PC-9 (cell line): ENCODE data around the gene CCDC39. TPM values are rescaled to one million over a fixed set of nuclear protein-coding genes. Genes with fewer than 3 reads are reported as not detected.

Source experiments
- BruUV-seq: library from RNA; stranded (reverse); fragments of 400-500 nt; replicated peaks from 2 replicates; lab custom pipeline; 2021; lab: Mats Ljungman, UMichigan
- CTCF ChIA-PET: fragments of 300-600 bp; sonication (Branson Sonifier 250); formaldehyde crosslinking; loops from one replicate; lab custom pipeline; 2022; ENCODE audit warnings: antibody characterized with exemption; lab: Charles Lee
- POLR2A ChIA-PET: fragments of 300-600 bp; sonication (Branson Sonifier 250); formaldehyde crosslinking; loops from one replicate; lab custom pipeline; 2022; ENCODE audit warnings: antibody characterized with exemption; ENCODE audit not compliant: unreplicated experiment; lab: Charles Lee
- DNase-seq, 2 experiments: peaks; one replicate each; pipeline versions ENCODE4 v3.0.0 to v3.0.0-alpha.2; 2015 to 2022; ENCODE audit warnings: mixed read lengths in 1 of 2
- H2AFZ ChIP-seq: fragments of 200-600 bp; sonication (generic); 2 replicates; pipeline ENCODE4 v1.8.1; 2017; ENCODE audit warnings: antibody characterized with exemption
- H3F3A ChIP-seq: fragments of 200-600 bp; sonication (generic); 2 replicates; pipeline ENCODE4 v1.8.1; 2017; ENCODE audit warnings: antibody characterized with exemption, mild to moderate bottlenecking, low read depth; ENCODE audit not compliant: insufficient read depth
- H3K27ac ChIP-seq: fragments of 200-600 bp; sonication (generic); 2 replicates; pipeline ENCODE4 v1.6.1; 2016; ENCODE audit warnings: mixed run types
- H3K27me3 ChIP-seq: fragments of 200-600 bp; sonication (generic); 2 replicates; pipeline ENCODE4 v1.6.1; 2016; ENCODE audit warnings: low read depth, mixed run types; ENCODE audit not compliant: insufficient read depth
- H3K36me3 ChIP-seq: fragments of 200-600 bp; sonication (generic); 2 replicates; pipeline ENCODE4 v1.6.1; 2016; ENCODE audit warnings: low read depth, mixed run types
- H3K4me1 ChIP-seq: fragments of 200-600 bp; sonication (generic); replicated peaks from 2 replicates; pipeline ENCODE4 v1.6.1; 2016; ENCODE audit warnings: mixed run types; ENCODE audit not compliant: insufficient read depth
- H3K4me2 ChIP-seq: fragments of 200-600 bp; sonication (generic); 2 replicates; pipeline ENCODE4 v1.6.1; 2017; ENCODE audit warnings: mixed run types
- H3K4me3 ChIP-seq: fragments of 200-600 bp; sonication (generic); 2 replicates; pipeline ENCODE4 v1.6.1; 2016; ENCODE audit warnings: mixed run types
- H3K79me2 ChIP-seq: fragments of 200-600 bp; sonication (generic); 2 replicates; pipeline ENCODE4 v1.6.1; 2017; ENCODE audit warnings: low read depth, mixed run types
- H3K9me2 ChIP-seq: fragments of 200-600 bp; sonication (generic); 2 replicates; pipeline ENCODE4 v1.8.1; 2017; ENCODE audit warnings: mild to moderate bottlenecking; ENCODE audit not compliant: insufficient read depth
- H3K9me3 ChIP-seq: fragments of 200-600 bp; sonication (generic); 2 replicates; pipeline ENCODE4 v1.8.1; 2016; ENCODE audit warnings: low read depth; ENCODE audit not compliant: insufficient read depth
- H4K20me1 ChIP-seq: fragments of 200-600 bp; sonication (generic); 2 replicates; pipeline ENCODE4 v1.8.1; 2017; ENCODE audit not compliant: insufficient read depth
- CTCF ChIP-seq: fragments of 200-600 bp; sonication (generic); conservative IDR thresholded peaks from 2 replicates; pipeline ENCODE4 v1.6.1; 2017; ENCODE audit warnings: mixed run types, antibody characterized with exemption, mild to moderate bottlenecking, moderate library complexity
- EZH2 ChIP-seq: fragments of 200-600 bp; sonication (generic); IDR thresholded peaks from 2 replicates; pipeline ENCODE4 v1.8.0; 2017; ENCODE audit warnings: antibody characterized with exemption, low read depth
- intact Hi-C: fragments of 100-400 bp; cut with micrococcal nuclease; formaldehyde crosslinking; loops from one replicate; pipeline ENCODE4 v1.10.0; 2022; ENCODE audit not compliant: unreplicated experiment
- total RNA-seq: library from RNA; stranded (reverse); gene quantifications from 2 replicates; pipeline ENCODE4 v1.2.3, GENCODE V29; 2021

The CCDC39 gene
- total RNA-seq, 1 experiment from 2014 or later: 0.26 TPM

DNA sequence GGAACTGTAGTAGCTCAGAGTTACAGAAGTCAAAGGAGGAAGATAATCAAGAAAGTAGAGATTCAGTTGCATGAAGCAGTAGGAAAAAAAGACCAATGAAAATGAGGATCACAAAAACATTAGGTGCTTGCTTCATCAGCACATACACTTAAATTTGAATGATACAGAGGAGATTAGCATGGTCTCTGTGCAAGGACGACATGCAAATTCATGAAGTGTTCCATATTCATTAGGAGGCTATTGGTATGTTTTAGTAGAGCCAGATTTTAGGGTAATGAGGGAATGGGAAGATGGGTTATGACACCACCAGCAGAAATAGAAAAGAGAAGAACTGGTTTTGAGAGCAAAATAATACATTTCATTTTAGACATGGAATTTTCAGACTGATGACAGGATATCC lies 98.4 kb downstream of the CCDC39 start:
- Histone ChIP-seq H3K9me2 (no peaks in the 10 kb centered on the region), H3K9me3 (no peaks in the 10 kb centered on the region), H4K20me1 (no peaks in the 10 kb centered on the region), H3K27me3 (no peaks in the 10 kb centered on the region), H3K4me2 (no peak overlapping the region), H3F3A (no peaks in the 10 kb centered on the region), H2AFZ (no peak overlapping the region), H3K4me1 (no peaks in the 10 kb centered on the region), H3K4me3 (no peak overlapping the region), H3K27ac (no peak overlapping the region), H3K79me2 (no peaks in the 10 kb centered on the region), H3K36me3 (no peaks in the 10 kb centered on the region)
- BruUV-seq: no TSS peak
- ChIA-PET CTCF (no interaction called here), POLR2A (no interaction called here)
- DNase-seq: no peak
- TF ChIP-seq EZH2: no peak
- intact Hi-C loops: no loop called here

- no peak for DNase-seq
- no peaks in the 10 kb centered on the region for H3K27me3 ChIP-seq
- intact Hi-C loops: no loop called here
- H3K9me2 ChIP-seq: no peaks in the 10 kb centered on the region
- no TSS peak for BruUV-seq
- H3K9me3 ChIP-seq: no peaks in the 10 kb centered on the region
- H3K4me1 ChIP-seq: no peaks in the 10 kb centered on the region
- H3K36me3 ChIP-seq: no peaks in the 10 kb centered on the region
- H3K4me2 ChIP-seq: no peak overlapping the region
- no peaks in the 10 kb centered on the region for H3K79me2 ChIP-seq
- TF ChIP-seq EZH2: no peak
- no peak for TF ChIP-seq CTCF
- H3K27ac ChIP-seq: no peak overlapping the region
- H2AFZ ChIP-seq: no peak overlapping the region
- POLR2A ChIA-PET: no interaction called here
- no peaks in the 10 kb centered on the region for H3F3A ChIP-seq
- no peak overlapping the region for H3K4me3 ChIP-seq
- CTCF ChIA-PET: no interaction called here
- no peaks in the 10 kb centered on the region for H4K20me1 ChIP-seq
Observed at GRCh38 chr3:180575571-180575970, 103.7 kb downstream of the CCDC39 start.

- intact Hi-C loops: no loop called here
- H3K9me2 ChIP-seq: no peaks in the 10 kb centered on the region
- no peaks in the 10 kb centered on the region for H3K27me3 ChIP-seq
- H3K4me1 ChIP-seq: no peaks in the 10 kb centered on the region
- no peak overlapping the region for H3K4me3 ChIP-seq
- DNase-seq: no peak
- CTCF ChIA-PET: no interaction called here
- POLR2A ChIA-PET: interaction anchor here (0.7 kb wide), 1 partner anchor 465 kb away, joined by 4 read pairs; no protein-coding TSS in a partner anchor
- TF ChIP-seq CTCF: no peak
- no peak for TF ChIP-seq EZH2
- H3K27ac ChIP-seq: no peak overlapping the region
- no peaks in the 10 kb centered on the region for H3K79me2 ChIP-seq
- no peaks in the 10 kb centered on the region for H3F3A ChIP-seq
- BruUV-seq: no TSS peak
- no peak overlapping the region for H3K4me2 ChIP-seq
- H3K36me3 ChIP-seq: no peaks in the 10 kb centered on the region
- no peak overlapping the region for H2AFZ ChIP-seq
- no peaks in the 10 kb centered on the region for H3K9me3 ChIP-seq
- H4K20me1 ChIP-seq: no peaks in the 10 kb centered on the region
Observed at GRCh38 chr3:180571831-180572598, 107.3 kb downstream of the CCDC39 start.
